ENCODE results near the gene GNAT2. TPM values are rescaled to one million over a fixed set of nuclear protein-coding genes. Genes with fewer than 3 reads are reported as not detected.

Gene GNAT2
- total RNA-seq, 1 experiment from 2014 or later = 0.20 TPM

DNA sequence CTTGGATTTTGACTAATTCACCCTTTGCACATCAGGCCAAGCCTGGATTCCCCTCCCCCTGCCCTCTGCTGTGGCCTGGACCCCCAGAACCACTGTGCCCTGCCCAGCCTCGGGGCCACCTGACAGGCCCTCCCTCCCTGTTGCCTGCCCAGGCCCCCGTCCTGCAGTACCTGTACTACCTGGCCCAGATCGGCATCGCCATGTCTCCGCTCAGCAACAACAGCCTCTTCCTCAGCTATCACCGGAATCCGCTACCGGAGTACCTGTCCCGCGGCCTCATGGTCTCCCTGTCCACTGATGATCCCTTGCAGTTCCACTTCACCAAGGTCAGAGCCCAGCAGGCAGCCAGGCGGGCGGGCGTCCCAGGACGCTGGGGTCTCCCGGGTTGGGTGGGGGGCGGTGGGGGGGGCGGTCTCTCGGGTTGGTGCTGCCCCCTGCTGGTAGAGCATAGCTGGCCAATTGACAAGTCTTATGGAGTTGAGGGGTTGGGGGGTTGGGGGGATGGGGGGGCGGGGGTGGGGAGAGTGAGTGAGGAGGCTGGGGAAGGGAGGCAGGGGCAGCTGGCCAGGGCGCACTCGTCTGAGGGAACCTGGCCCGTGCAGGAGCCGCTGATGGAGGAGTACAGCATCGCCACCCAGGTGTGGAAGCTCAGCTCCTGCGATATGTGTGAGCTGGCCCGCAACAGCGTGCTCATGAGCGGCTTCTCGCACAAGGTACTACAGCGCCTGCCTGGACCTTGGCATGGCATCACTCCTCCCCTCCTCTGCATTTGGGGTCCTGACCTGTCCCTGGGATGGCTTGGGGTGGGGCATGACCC, 10.9 kb upstream of the GNAT2 start:
- DNase-seq = peak; percentile 66
- Histone ChIP-seq H3K27me3 (ENCODE audit: insufficient read depth, low read length) (no peaks in the 10 kb centered on the region), H3K23me2 (ENCODE audit: insufficient read length, low read depth, low read length, poor library complexity, severe bottlenecking) (no peaks in the 10 kb centered on the region), H3K14ac (ENCODE audit: insufficient read depth, low read length) (no peak overlapping the region; the same call in 1 of the 2 replicates), H3K4ac (ENCODE audit: low read depth, low read length) (no peak overlapping the region), H4K5ac (ENCODE audit: insufficient read length, low read depth, low read length) (no peak overlapping the region), H4K8ac (replicated peaks; ENCODE audit: insufficient read length, low read depth, low read length) (no peak overlapping the region), H3K18ac (ENCODE audit: insufficient read length, low read depth, low read length) (no peak overlapping the region), H4K91ac (ENCODE audit: insufficient read length, low read depth, low read length) (no peak overlapping the region), H3K27ac (ENCODE audit: insufficient read length, low read depth, low read length) (no peak overlapping the region), H3K4me2 (ENCODE audit: insufficient read depth, insufficient read length, low read length) (no peak overlapping the region), H2AK5ac (ENCODE audit: insufficient read length, low read length) (no peak overlapping the region), H2BK5ac (ENCODE audit: insufficient read length, low read length) (no peak overlapping the region), H2BK12ac (ENCODE audit: insufficient read length, low read depth, low read length) (no peak overlapping the region), H2BK15ac (ENCODE audit: low read depth, low read length) (no peak overlapping the region), H3K56ac (ENCODE audit: insufficient read length, low read depth, low read length) (no peak overlapping the region), H3K4me1 (ENCODE audit: insufficient read depth, low read length) (no peaks in the 10 kb centered on the region), H3K23ac (ENCODE audit: insufficient read length, low read depth, low read length) (no peak overlapping the region), H2BK20ac (ENCODE audit: low read depth, low read length, poor library complexity, severe bottlenecking) (no peak overlapping the region), H4K20me1 (ENCODE audit: control insufficient read depth, insufficient read depth, insufficient read length) (no peaks in the 10 kb centered on the region), H3K79me1 (ENCODE audit: insufficient read depth, low read depth, low read length, poor library complexity, severe bottlenecking) (no peaks in the 10 kb centered on the region), H3K79me2 (ENCODE audit: insufficient read depth, low read length) (no peaks in the 10 kb centered on the region), H3K9ac (ENCODE audit: extremely low read depth, insufficient read length, low read length) (no peak overlapping the region), H3K9me3 (ENCODE audit: control insufficient read depth, low read depth, low read length) (no peaks in the 10 kb centered on the region), H2AFZ (ENCODE audit: low read length) (no peak overlapping the region), H2BK120ac (ENCODE audit: low read depth, low read length, poor library complexity, severe bottlenecking) (no peak overlapping the region), H3T11ph (ENCODE audit: low read length) (no peak overlapping the region)
- peaks cover 4 to 24% of the 10 kb centered on the region in 2 experiments for H3K4me1 Mint-ChIP-seq
- H3K36me3 Mint-ChIP-seq (ENCODE audit: insufficient read depth in 1 of 3, low read depth in 3 of 3) = peaks cover 27 to 48% (median 43%) of the 10 kb centered on the region in 3 experiments; a peak in 6 of 7 replicates
- no peak overlapping the region; a peak in 1 of 7 replicates for H3K27ac Mint-ChIP-seq
- no CpG with 5 or more reads among the region's 30 CpGs for WGBS (ENCODE audit: extremely low coverage, insufficient read length, low lambda C conversion rate)
- TF ChIP-seq, protein P1, sequence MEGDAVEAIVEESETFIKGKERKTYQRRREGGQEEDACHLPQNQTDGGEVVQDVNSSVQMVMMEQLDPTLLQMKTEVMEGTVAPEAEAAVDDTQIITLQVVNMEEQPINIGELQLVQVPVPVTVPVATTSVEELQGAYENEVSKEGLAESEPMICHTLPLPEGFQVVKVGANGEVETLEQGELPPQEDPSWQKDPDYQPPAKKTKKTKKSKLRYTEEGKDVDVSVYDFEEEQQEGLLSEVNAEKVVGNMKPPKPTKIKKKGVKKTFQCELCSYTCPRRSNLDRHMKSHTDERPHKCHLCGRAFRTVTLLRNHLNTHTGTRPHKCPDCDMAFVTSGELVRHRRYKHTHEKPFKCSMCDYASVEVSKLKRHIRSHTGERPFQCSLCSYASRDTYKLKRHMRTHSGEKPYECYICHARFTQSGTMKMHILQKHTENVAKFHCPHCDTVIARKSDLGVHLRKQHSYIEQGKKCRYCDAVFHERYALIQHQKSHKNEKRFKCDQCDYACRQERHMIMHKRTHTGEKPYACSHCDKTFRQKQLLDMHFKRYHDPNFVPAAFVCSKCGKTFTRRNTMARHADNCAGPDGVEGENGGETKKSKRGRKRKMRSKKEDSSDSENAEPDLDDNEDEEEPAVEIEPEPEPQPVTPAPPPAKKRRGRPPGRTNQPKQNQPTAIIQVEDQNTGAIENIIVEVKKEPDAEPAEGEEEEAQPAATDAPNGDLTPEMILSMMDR (conservative IDR thresholded peaks at IDR 0.05) = peak; percentile 56; the same call in 2 of the 3 replicates
- H3K27me3 Mint-ChIP-seq (ENCODE audit: low read depth) = no peaks in the 10 kb centered on the region
- no peak overlapping the region for H3K4me3 Mint-ChIP-seq
- H3K9me3 Mint-ChIP-seq = no peaks in the 10 kb centered on the region
